ENCODE results near the gene POLD4. TPM values are rescaled to one million over a fixed set of nuclear protein-coding genes. Genes with fewer than 3 reads are reported as not detected.
A peak's percentile ranks its signal among the peaks of the same experiment; 100 is the strongest.

POLD4 gene
- total and polyA plus RNA-seq, 10 donors = 81.4 to 290 (median 128) TPM

DNA sequence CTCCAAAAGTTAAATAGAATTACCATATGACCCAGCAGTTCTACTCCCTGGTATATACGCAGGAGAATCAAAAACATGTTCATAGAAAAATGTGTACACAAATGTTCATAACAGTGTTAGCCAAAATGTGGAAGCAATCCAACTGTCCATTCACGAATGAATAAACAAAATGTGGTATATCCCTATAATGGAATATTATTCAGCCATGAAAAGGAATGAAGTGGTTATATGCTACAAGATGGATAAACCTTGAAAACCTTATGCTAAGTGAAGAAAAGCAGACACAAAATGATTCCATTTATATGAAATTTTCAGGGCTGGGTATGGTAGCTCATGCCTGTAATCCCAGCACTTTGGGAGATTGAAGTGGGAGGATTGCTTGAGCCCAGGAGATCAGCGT lies 16.1 kb downstream of the POLD4 start:
- Histone ChIP-seq H3K9me3 (no peaks in the 10 kb centered on the region), H3K27me3 (replicated peaks in 1 of 7) (no peaks in the 10 kb centered on the region), H3K36me3 (no peaks in the 10 kb centered on the region), H3K27ac (no peak overlapping the region), H3K4me1 (no peaks in the 10 kb centered on the region), H3K4me3 (no peak overlapping the region)
- no peak for TF ChIP-seq POLR2A (IDR thresholded peaks at IDR 0.05)
- TF ChIP-seq, protein P1, sequence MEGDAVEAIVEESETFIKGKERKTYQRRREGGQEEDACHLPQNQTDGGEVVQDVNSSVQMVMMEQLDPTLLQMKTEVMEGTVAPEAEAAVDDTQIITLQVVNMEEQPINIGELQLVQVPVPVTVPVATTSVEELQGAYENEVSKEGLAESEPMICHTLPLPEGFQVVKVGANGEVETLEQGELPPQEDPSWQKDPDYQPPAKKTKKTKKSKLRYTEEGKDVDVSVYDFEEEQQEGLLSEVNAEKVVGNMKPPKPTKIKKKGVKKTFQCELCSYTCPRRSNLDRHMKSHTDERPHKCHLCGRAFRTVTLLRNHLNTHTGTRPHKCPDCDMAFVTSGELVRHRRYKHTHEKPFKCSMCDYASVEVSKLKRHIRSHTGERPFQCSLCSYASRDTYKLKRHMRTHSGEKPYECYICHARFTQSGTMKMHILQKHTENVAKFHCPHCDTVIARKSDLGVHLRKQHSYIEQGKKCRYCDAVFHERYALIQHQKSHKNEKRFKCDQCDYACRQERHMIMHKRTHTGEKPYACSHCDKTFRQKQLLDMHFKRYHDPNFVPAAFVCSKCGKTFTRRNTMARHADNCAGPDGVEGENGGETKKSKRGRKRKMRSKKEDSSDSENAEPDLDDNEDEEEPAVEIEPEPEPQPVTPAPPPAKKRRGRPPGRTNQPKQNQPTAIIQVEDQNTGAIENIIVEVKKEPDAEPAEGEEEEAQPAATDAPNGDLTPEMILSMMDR (IDR thresholded peaks at IDR 0.05 in 8 of 11, conservative IDR thresholded peaks at IDR 0.05 in 3 of 11) = no peak
- TF ChIP-seq POLR2AphosphoS5 (IDR thresholded peaks at IDR 0.05) = no peak
- no peak for DNase-seq
- 92 to 96% (median 95%) methylated on average over 3 of the region's 3 CpGs for WGBS, 5 donors
- intact Hi-C loops (cut with DNase I; ENCODE audit: low total_unique reads) = no loop called here

- WGBS, 5 donors = 78 to 91% (median 81%) methylated on average over 6 of the region's 6 CpGs
- peak overlapping the region in 1 of 8 donors; percentile 32 for H3K27ac ChIP-seq
- no peaks in the 10 kb centered on the region for H3K9me3 ChIP-seq
- DNase-seq = no peak
- TF ChIP-seq POLR2AphosphoS5 (IDR thresholded peaks at IDR 0.05) (no peak), POLR2A (IDR thresholded peaks at IDR 0.05) (no peak)
- TF ChIP-seq, protein P1 (IDR thresholded peaks at IDR 0.05 in 8 of 11, conservative IDR thresholded peaks at IDR 0.05 in 3 of 11) = no peak
- intact Hi-C loops (cut with DNase I; ENCODE audit: low total_unique reads) = no loop called here
- no peaks in the 10 kb centered on the region for H3K36me3 ChIP-seq
- no peak overlapping the region for H3K4me3 ChIP-seq
- H3K27me3 ChIP-seq (replicated peaks in 1 of 7) = no peaks in the 10 kb centered on the region
- H3K4me1 ChIP-seq = no peaks in the 10 kb centered on the region
Observed at GRCh38 chr11:67332081-67332691, 21.2 kb downstream of the POLD4 start.

- H3K36me3 ChIP-seq = no peaks in the 10 kb centered on the region
- 90 to 97% (median 94%) methylated on average over 7 of the region's 7 CpGs for WGBS, 5 donors
- TF ChIP-seq POLR2A (IDR thresholded peaks at IDR 0.05) (no peak), POLR2AphosphoS5 (IDR thresholded peaks at IDR 0.05) (no peak)
- TF ChIP-seq, protein P1 (IDR thresholded peaks at IDR 0.05 in 8 of 11, conservative IDR thresholded peaks at IDR 0.05 in 3 of 11) = no peak
- no peak for DNase-seq
- peaks cover 0 to 24% (median 13%) of the 10 kb centered on the region in 6 donors for H3K4me1 ChIP-seq
- intact Hi-C loops (cut with DNase I; ENCODE audit: low total_unique reads) = no loop called here
- H3K9me3 ChIP-seq = no peaks in the 10 kb centered on the region
- no peak overlapping the region for H3K4me3 ChIP-seq
- no peak overlapping the region for H3K27ac ChIP-seq
- no peaks in the 10 kb centered on the region for H3K27me3 ChIP-seq (replicated peaks in 1 of 7)
Observed at GRCh38 chr11:67323526-67323925, 29.8 kb downstream of the POLD4 start.

DNA sequence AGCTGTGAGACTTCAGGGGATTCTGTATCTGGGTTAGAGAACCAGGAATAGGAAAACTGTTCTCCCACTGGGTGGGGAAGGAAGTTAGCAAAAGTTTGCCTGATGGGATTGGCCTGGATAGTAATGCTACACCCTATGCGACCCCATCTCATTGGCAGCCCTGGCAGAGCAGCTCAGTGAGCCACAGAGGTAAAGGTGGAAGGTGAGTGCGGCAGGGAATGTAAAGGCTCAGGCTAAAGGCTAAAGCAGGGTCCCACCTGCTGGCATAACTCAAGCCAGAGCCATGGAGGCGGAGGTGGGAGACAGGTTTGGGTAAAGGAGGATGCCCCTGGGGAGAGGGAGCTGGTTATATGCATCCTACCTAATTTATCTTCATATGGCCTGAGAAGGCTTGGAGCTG lies 31.3 kb downstream of the POLD4 start:
- Histone ChIP-seq H3K4me3 (no peak overlapping the region), H3K9me3 (no peaks in the 10 kb centered on the region), H3K4me1 (peaks cover 0 to 34% (median 18%) of the 10 kb centered on the region in 6 donors), H3K36me3 (no peaks in the 10 kb centered on the region), H3K27me3 (replicated peaks in 1 of 7) (no peaks in the 10 kb centered on the region), H3K27ac (no peak overlapping the region)
- 91 to 98% (median 97%) methylated on average over 3 of the region's 3 CpGs for WGBS, 5 donors
- intact Hi-C loops (cut with DNase I; ENCODE audit: low total_unique reads) = no loop called here
- DNase-seq = no peak
- TF ChIP-seq, protein P1 (IDR thresholded peaks at IDR 0.05 in 8 of 11, conservative IDR thresholded peaks at IDR 0.05 in 3 of 11) = no peak
- TF ChIP-seq POLR2AphosphoS5 (IDR thresholded peaks at IDR 0.05) = no peak
- no peak for TF ChIP-seq POLR2A (IDR thresholded peaks at IDR 0.05)

All from spleen (tissue), 11 donors.